Esophagus muscularis mucosa (tissue), 2 donors: ENCODE results near the gene CLCN4.

Source experiments
- POLR2A ChIP-seq: fragments of 450-650 bp; IDR thresholded peaks from one replicate; pipeline ENCODE4 v1.6.1; 2017; ENCODE audit warnings: antibody characterized with exemption, moderate library complexity, mild to moderate bottlenecking, low read depth
- POLR2AphosphoS5 ChIP-seq, 2 donors: sonication (generic); formaldehyde crosslinking; IDR thresholded peaks; one replicate each; pipeline ENCODE4 v1.6.1; 2017; ENCODE audit warnings: antibody characterized with exemption in 2 of 2

DNA sequence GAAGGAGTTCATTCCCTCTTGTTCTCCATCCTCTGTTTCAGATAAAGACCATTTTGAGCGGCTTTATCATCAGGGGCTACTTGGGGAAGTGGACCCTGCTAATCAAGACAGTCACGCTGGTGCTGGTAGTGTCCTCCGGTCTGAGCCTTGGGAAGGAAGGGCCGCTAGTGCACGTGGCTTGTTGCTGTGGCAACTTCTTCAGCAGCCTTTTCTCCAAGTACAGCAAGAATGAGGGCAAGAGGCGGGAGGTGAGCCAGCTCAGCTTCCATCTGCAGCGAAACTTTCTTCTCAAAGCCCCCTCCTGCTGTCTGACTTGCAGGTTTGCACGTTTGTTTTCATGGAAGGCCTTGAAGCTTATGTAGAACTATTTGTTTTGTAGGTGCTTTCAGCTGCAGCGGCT is 49.5 kb downstream of the CLCN4 start:
- TF ChIP-seq POLR2A (no peak), POLR2AphosphoS5 (IDR thresholded peaks at IDR 0.05) (no peak)
